Esophagus muscularis mucosa (tissue), 3 donors: ENCODE measurements around the gene SPSB1.

Experiments used
- POLR2AphosphoS5 ChIP-seq, 2 donors: sonication (generic); formaldehyde crosslinking; IDR thresholded peaks; one replicate each; pipeline ENCODE4 v1.6.1; 2017; ENCODE audit warnings: antibody characterized with exemption in 2 of 2
- TF ChIP-seq, protein P1 (sequence below), 3 experiments: fragments of 200-600 bp in 2 of 3; fragments of 450-650 bp in 1 of 3; sonication (generic) in 2 of 3; IDR thresholded peaks; one replicate each; pipeline ENCODE4 v1.5.1; 2017 to 2019; ENCODE audit warnings: antibody characterized with exemption in 3 of 3, mild to moderate bottlenecking in 2 of 3, moderate library complexity in 1 of 3

DNA sequence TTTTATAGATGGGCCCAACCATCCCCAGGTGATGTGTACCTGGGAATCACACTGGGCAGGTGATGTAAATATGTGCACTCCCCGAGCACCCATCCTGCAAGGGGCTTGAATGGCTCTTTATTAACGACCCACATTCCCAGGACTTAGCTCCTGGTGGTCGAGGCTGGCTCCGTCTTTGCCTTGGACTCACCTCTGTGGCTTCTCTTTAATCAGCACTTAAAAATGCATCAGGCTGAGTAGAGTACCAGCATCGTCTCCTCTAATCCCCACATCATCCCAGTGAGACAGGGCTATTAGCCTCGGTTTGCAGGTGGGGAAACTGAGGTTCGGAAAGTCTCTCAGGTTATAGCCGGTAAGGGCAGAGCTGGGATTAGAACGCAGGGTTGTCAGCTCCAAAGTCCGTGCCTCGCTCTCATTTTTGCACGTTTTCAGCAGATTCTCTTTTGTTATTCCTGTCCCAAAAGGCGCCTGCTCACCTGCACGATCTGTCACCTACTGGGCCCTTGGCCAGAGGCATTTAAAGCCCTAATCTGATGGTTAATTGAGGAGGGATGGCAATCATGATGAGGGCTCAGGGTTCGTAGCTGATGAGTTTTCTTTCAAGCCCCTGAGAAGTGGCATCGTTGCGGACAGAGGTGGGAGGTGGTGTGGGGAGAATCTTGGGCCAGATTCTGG lies 29.4 kb downstream of the SPSB1 start:
- TF ChIP-seq, protein P1, sequence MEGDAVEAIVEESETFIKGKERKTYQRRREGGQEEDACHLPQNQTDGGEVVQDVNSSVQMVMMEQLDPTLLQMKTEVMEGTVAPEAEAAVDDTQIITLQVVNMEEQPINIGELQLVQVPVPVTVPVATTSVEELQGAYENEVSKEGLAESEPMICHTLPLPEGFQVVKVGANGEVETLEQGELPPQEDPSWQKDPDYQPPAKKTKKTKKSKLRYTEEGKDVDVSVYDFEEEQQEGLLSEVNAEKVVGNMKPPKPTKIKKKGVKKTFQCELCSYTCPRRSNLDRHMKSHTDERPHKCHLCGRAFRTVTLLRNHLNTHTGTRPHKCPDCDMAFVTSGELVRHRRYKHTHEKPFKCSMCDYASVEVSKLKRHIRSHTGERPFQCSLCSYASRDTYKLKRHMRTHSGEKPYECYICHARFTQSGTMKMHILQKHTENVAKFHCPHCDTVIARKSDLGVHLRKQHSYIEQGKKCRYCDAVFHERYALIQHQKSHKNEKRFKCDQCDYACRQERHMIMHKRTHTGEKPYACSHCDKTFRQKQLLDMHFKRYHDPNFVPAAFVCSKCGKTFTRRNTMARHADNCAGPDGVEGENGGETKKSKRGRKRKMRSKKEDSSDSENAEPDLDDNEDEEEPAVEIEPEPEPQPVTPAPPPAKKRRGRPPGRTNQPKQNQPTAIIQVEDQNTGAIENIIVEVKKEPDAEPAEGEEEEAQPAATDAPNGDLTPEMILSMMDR (IDR thresholded peaks at IDR 0.05), result no peak
- no peak for TF ChIP-seq POLR2AphosphoS5 (IDR thresholded peaks at IDR 0.05)
